IMR-90 (cell line): ENCODE measurements around the gene GIT2. TPM values are rescaled to one million over a fixed set of nuclear protein-coding genes. Genes with fewer than 3 reads are reported as not detected.
A peak's percentile ranks its signal among the peaks of the same experiment; 100 is the strongest.

Source experiments
- ATAC-seq: fragments of 200-7000 bp; cut with Tn5 transposase; 2 replicates; pipeline ENCODE4 v1.9.1; 2020; ENCODE audit warnings: low read depth, mild to moderate bottlenecking, moderate library complexity
- BruUV-seq: library from RNA; stranded (reverse); fragments of 400-500 nt; replicated peaks from 2 replicates; lab custom pipeline; 2021; lab: Mats Ljungman, UMichigan
- CTCF ChIA-PET: fragments of 300-600 bp; formaldehyde crosslinking; extraction: SDS; loops from one replicate; lab custom pipeline; 2021; ENCODE audit warnings: antibody characterized with exemption; lab: Yijun Ruan, JAX
- POLR2A ChIA-PET: fragments of 300-600 bp; sonication (Branson Sonifier 250); formaldehyde crosslinking; loops from one replicate; lab custom pipeline; 2022; ENCODE audit warnings: antibody characterized with exemption; ENCODE audit not compliant: unreplicated experiment; lab: Charles Lee
- DNase-seq: peaks from one replicate; pipeline ENCODE4 v3.0.0; 2013
- H2AFZ ChIP-seq: replicated peaks from 2 replicates; pipeline ENCODE3; 2013; ENCODE audit warnings: low read length, mild to moderate bottlenecking; ENCODE audit not compliant: poor library complexity
- H2AK5ac ChIP-seq: 2 replicates; pipeline ENCODE4 v1.6.1; 2013; ENCODE audit warnings: low read depth, low read length, inconsistent platforms
- H2AK9ac ChIP-seq: replicated peaks from 2 replicates; pipeline ENCODE3; 2013; ENCODE audit warnings: mild to moderate bottlenecking, low read depth, low read length, moderate library complexity; ENCODE audit not compliant: poor library complexity
- H2BK120ac ChIP-seq: 2 replicates; pipeline ENCODE4 v1.6.1; 2013; ENCODE audit warnings: low read depth, low read length, inconsistent platforms
- H2BK15ac ChIP-seq: 3 replicates; pipeline ENCODE4 v1.6.1; 2013; ENCODE audit warnings: low read depth, low read length, inconsistent platforms
- H2BK20ac ChIP-seq: 2 replicates; pipeline ENCODE4 v1.6.1; 2013; ENCODE audit warnings: low read depth, mild to moderate bottlenecking, inconsistent platforms, low read length, moderate library complexity
- H2BK5ac ChIP-seq: 2 replicates; pipeline ENCODE4 v1.6.1; 2013; ENCODE audit warnings: mild to moderate bottlenecking, low read depth, low read length, inconsistent platforms; ENCODE audit not compliant: poor library complexity, severe bottlenecking
- H3K14ac ChIP-seq: replicated peaks from 2 replicates; pipeline ENCODE4 v1.6.1; 2013; ENCODE audit warnings: low read depth, low read length, inconsistent platforms
- H3K18ac ChIP-seq: 2 replicates; pipeline ENCODE4 v1.6.1; 2013; ENCODE audit warnings: low read depth, low read length, control low read depth
- H3K23ac ChIP-seq: 2 replicates; pipeline ENCODE4 v1.6.1; 2013; ENCODE audit warnings: low read depth, low read length, inconsistent platforms
- H3K27ac ChIP-seq: 2 replicates; pipeline ENCODE4 v1.5.1; 2013; ENCODE audit warnings: mild to moderate bottlenecking, control low read depth, low read length; ENCODE audit not compliant: insufficient read depth
- H3K27me3 ChIP-seq: 2 replicates; pipeline ENCODE4 v1.6.1; 2013; ENCODE audit warnings: low read length; ENCODE audit not compliant: control insufficient read depth, insufficient read depth
- H3K36me3 ChIP-seq: 2 replicates; pipeline ENCODE4 v1.6.1; 2013; ENCODE audit warnings: low read length, mixed read lengths; ENCODE audit not compliant: control insufficient read depth, insufficient read depth
- H3K4ac ChIP-seq: 2 replicates; pipeline ENCODE4 v1.6.1; 2013; ENCODE audit warnings: low read depth, low read length, inconsistent platforms
- H3K4me1 ChIP-seq: 2 replicates; pipeline ENCODE4 v1.6.1; 2013; ENCODE audit warnings: low read length, mixed read lengths; ENCODE audit not compliant: control insufficient read depth, insufficient read depth
- H3K4me2 ChIP-seq: 2 replicates; pipeline ENCODE4 v1.6.1; 2013; ENCODE audit warnings: low read depth, mild to moderate bottlenecking, control low read depth, low read length, moderate library complexity
- H3K4me3 ChIP-seq: 2 replicates; pipeline ENCODE4 v1.5.1; 2013; ENCODE audit warnings: low read depth, mild to moderate bottlenecking, control low read depth, low read length, moderate library complexity; ENCODE audit not compliant: insufficient read depth
- H3K56ac ChIP-seq: 2 replicates; pipeline ENCODE4 v1.6.1; 2013; ENCODE audit warnings: low read length, inconsistent platforms; ENCODE audit not compliant: insufficient read depth; ENCODE audit errors: extremely low read depth
- H3K79me1 ChIP-seq, 2 experiments: 2 replicates each; pipeline ENCODE4 v1.6.1; 2013; ENCODE audit warnings: low read length in 2 of 2, inconsistent platforms in 1 of 2, low read depth in 1 of 2
- H3K9ac ChIP-seq: 2 replicates; pipeline ENCODE4 v1.6.1; 2013; ENCODE audit warnings: low read depth, low read length, control low read depth
- H3K9me1 ChIP-seq: 2 replicates; pipeline ENCODE4 v1.6.1; 2013; ENCODE audit warnings: low read length, inconsistent platforms; ENCODE audit not compliant: insufficient read depth
- H3K9me3 ChIP-seq: 2 replicates; pipeline ENCODE4 v1.6.1; 2013; ENCODE audit warnings: low read length; ENCODE audit not compliant: control insufficient read depth, insufficient read depth
- H4K20me1 ChIP-seq: 2 replicates; pipeline ENCODE4 v1.6.1; 2013; ENCODE audit warnings: low read length, inconsistent platforms; ENCODE audit not compliant: insufficient read depth
- H4K5ac ChIP-seq: 2 replicates; pipeline ENCODE4 v1.6.1; 2013; ENCODE audit warnings: mild to moderate bottlenecking, low read depth, low read length, control low read depth
- H4K8ac ChIP-seq, 2 experiments: 2 replicates each; pipeline ENCODE4 v1.6.1; 2013; ENCODE audit warnings: low read depth in 2 of 2, low read length in 2 of 2, control low read depth in 1 of 2, inconsistent platforms in 1 of 2
- H4K91ac ChIP-seq: 2 replicates; pipeline ENCODE4 v1.6.1; 2013; ENCODE audit warnings: low read depth, low read length, inconsistent platforms; ENCODE audit not compliant: insufficient read depth
- BHLHE40 ChIP-seq: fragments of 150-350 bp; IDR thresholded peaks from 2 replicates; pipeline ENCODE4 v1.6.1; 2016; ENCODE audit warnings: mild to moderate bottlenecking, low read depth, low read length
- CTCF ChIP-seq: conservative IDR thresholded peaks from 2 replicates; pipeline ENCODE4 v1.5.1; 2012; ENCODE audit warnings: mild to moderate bottlenecking, low read depth, low read length, improper control_type of control experiment
- MXI1 ChIP-seq: IDR thresholded peaks from 2 replicates; pipeline ENCODE4 v1.6.1; 2012; ENCODE audit warnings: low read depth, mild to moderate bottlenecking, low read length, moderate library complexity, borderline replicate concordance
- NFE2L2 ChIP-seq: fragments of 150-350 bp; IDR thresholded peaks from 2 replicates; pipeline ENCODE4 v1.6.1; 2016; ENCODE audit warnings: low read depth, mild to moderate bottlenecking, low read length
- WGBS, 2 experiments: methylation state at CpG; one replicate each; pipeline versions ENCODE4 v1.1.5 to v1.1.7; 2013; ENCODE audit warnings: missing lambda C conversion rate in 2 of 2; ENCODE audit not compliant: insufficient read length in 1 of 2; ENCODE audit errors: extremely low coverage in 2 of 2; 5-methylcytosine and 5-hydroxymethylcytosine counted together
- dilution Hi-C: fragments of 300-500 bp; cut with HindIII; formaldehyde crosslinking; loops from one replicate; pipeline ENCODE4 v1.14.3; 2018; ENCODE audit warnings: low sequenced_read_pairs; ENCODE audit not compliant: unreplicated experiment
- in situ Hi-C: fragments of 300-500 bp; cut with MboI; formaldehyde crosslinking; loops from 3 replicates; pipeline ENCODE4 v1.14.3; 2019; ENCODE audit warnings: low sequenced_read_pairs, inconsistent platforms, mixed read lengths
- intact Hi-C: fragments of 100-400 bp; cut with micrococcal nuclease; formaldehyde crosslinking; loops from 2 replicates; pipeline ENCODE4 v1.10.0; 2022
- polyA plus RNA-seq, 3 experiments: library from polyadenylated mRNA; depleted of rRNA; stranded (reverse); fragments of >200 nt; gene quantifications; 2 replicates each; pipeline ENCODE4 v1.2.3, GENCODE V29; 2012; ENCODE audit warnings: low replicate concordance in 1 of 3
- total RNA-seq: library from RNA; depleted of rRNA; stranded (reverse); fragments of >200 nt; gene quantifications from 2 replicates; pipeline ENCODE4 v1.2.3, GENCODE V29; 2012

The GIT2 gene
- total and polyA plus RNA-seq, 2 of the 4 experiments (the other 2 are of a cell fraction), result 48.0 to 71.9 TPM

- Histone ChIP-seq H3K27ac (peak overlapping the region; percentile 68), H4K5ac (peak overlapping the region; percentile 76), H4K8ac (peak overlapping the region; percentile 48 to 86; a peak in 3 of 4 replicates), H3K23ac (peak overlapping the region; percentile 41), H2BK5ac (peak overlapping the region; percentile 78), H2AK5ac (peak overlapping the region; percentile 38), H3K56ac (peak overlapping the region; percentile 25; the same call in 1 of the 2 replicates), H3K27me3 (no peaks in the 10 kb centered on the region), H3K4me2 (peak overlapping the region; percentile 56), H3K4ac (peak overlapping the region; percentile 55), H2BK20ac (peak overlapping the region; percentile 53), H2AFZ (peak overlapping the region; percentile 65), H3K36me3 (peaks cover 12% of the 10 kb centered on the region), H3K14ac (peak overlapping the region; percentile 59), H2AK9ac (peak overlapping the region; percentile 1), H3K9me3 (no peaks in the 10 kb centered on the region), H4K91ac (peak overlapping the region; percentile 29), H3K79me1 (peaks cover 26 to 57% of the 10 kb centered on the region in 2 experiments), H3K9ac (peak overlapping the region; percentile 27; the same call in 1 of the 2 replicates), H2BK15ac (peak overlapping the region; percentile 67; the same call in 1 of the 3 replicates), H2BK120ac (peak overlapping the region; percentile 50), H3K4me3 (no peak overlapping the region), H4K20me1 (no peaks in the 10 kb centered on the region), H3K18ac (peak overlapping the region; percentile 55; the same call in 1 of the 2 replicates), H3K4me1 (peaks cover 37% of the 10 kb centered on the region), H3K9me1 (peaks cover 28% of the 10 kb centered on the region)
- ATAC-seq (peak; percentile 59), DNase-seq (peak; percentile 82)
- ChIA-PET POLR2A (no interaction called here), CTCF (interaction anchor here (0.6 kb wide), 1 partner anchor 24 kb away, joined by 3 read pairs; no protein-coding TSS in a partner anchor)
- intact Hi-C loops (loop anchor here (5.0 kb wide), 1 partner anchor 53 kb away; the partner anchor contains the start of genes ANKRD13A and GIT2), in situ Hi-C loops (no loop called here), dilution Hi-C loops (no loop called here)
- TF ChIP-seq BHLHE40 (no peak), NFE2L2 (peak; percentile 20; the same call in 1 of the 2 replicates), CTCF (peak; percentile 15; the same call in 1 of the 2 replicates), MXI1 (0 out of 2 replicates have a peak, but pooled peaks have one; percentile 31)
- WGBS, 2 experiments, result 48% methylated on average over 3 of the region's 17 CpGs; no CpG with 5 or more reads in 1 of the 2 experiments
- no TSS peak for BruUV-seq
Observed at GRCh38 chr12:109944561-109945359, 51.4 kb downstream of the GIT2 start.
